NCI-H1105 treated with DMSO at 0.1 percent for 48 hours (cell line): ENCODE measurements around the gene YY1AP1.
"Not testable (repeated sequence)": the region's sequence is repeated elsewhere in the genome, so short reads cannot be mapped to it uniquely, and the experiment has no call there.

Source experiments
- DNase-seq: peaks from one replicate; lab custom pipeline; 2025; lab: John Stamatoyannopoulos, UW

YY1AP1 gene

GRCh38 chr1:155695608-155696007 lies 7.0 kb upstream of the YY1AP1 start:
- DNase-seq = no peak

GRCh38 chr1:155695072-155695471 lies 6.5 kb upstream of the YY1AP1 start:
- no peak for DNase-seq

- DNase-seq = peak; percentile 24
Measured at GRCh38 chr1:155694167-155694566, 5.6 kb upstream of the YY1AP1 start.

GRCh38 chr1:155691992-155692528 lies 3.5 kb upstream of the YY1AP1 start:
- DNase-seq = no peak

GRCh38 chr1:155689081-155689607 lies 570 bp upstream of the YY1AP1 start, which contains the start of gene DAP3:
Gene DAP3, plus strand, starts transcription at chr1:155689091. Its CDS starts 20,689 bp downstream, at chr1:155709780.
- not testable (repeated sequence) for DNase-seq

- DNase-seq = not testable (repeated sequence)
Measured at GRCh38 chr1:155687705-155688323, 760 bp downstream of the YY1AP1 start.

- DNase-seq = no peak
Measured at GRCh38 chr1:155681776-155682175, 6.8 kb downstream of the YY1AP1 start.

- DNase-seq = no peak
Measured at GRCh38 chr1:155680531-155680930, 8.0 kb downstream of the YY1AP1 start.

GRCh38 chr1:155678992-155679391 lies 9.6 kb downstream of the YY1AP1 start:
- DNase-seq = not testable (repeated sequence)

GRCh38 chr1:155678027-155678426 lies 10.5 kb downstream of the YY1AP1 start:
- DNase-seq = no peak

- no peak for DNase-seq
Measured at GRCh38 chr1:155673003-155673402, 15.6 kb downstream of the YY1AP1 start.

- DNase-seq = no peak
Measured at GRCh38 chr1:155671750-155672149, 16.8 kb downstream of the YY1AP1 start.

GRCh38 chr1:155669233-155670162 lies 19.1 kb downstream of the YY1AP1 start:
- DNase-seq = no peak

- DNase-seq = not testable (repeated sequence)
Measured at GRCh38 chr1:155661239-155661638, 27.3 kb downstream of the YY1AP1 start.

- DNase-seq = peak; percentile 67
Measured at GRCh38 chr1:155657463-155657862, 31.1 kb downstream of the YY1AP1 start.

GRCh38 chr1:155652951-155653350 lies 35.6 kb downstream of the YY1AP1 start:
- no peak for DNase-seq

GRCh38 chr1:155651861-155652661 lies 36.5 kb downstream of the YY1AP1 start:
- no peak for DNase-seq

GRCh38 chr1:155650231-155650757 lies 38.3 kb downstream of the YY1AP1 start:
- no peak for DNase-seq

GRCh38 chr1:155649676-155650075 lies 38.9 kb downstream of the YY1AP1 start:
- no peak for DNase-seq

- no peak for DNase-seq
Measured at GRCh38 chr1:155648207-155649147, 40.1 kb downstream of the YY1AP1 start.
